WERI-Rb-1 (cell line): ENCODE data around the gene PON3.

Source experiments
- DNase-seq: peaks from one replicate; pipeline ENCODE4 v3.0.0-alpha.2; 2020
- H3K27ac ChIP-seq: fragments of 250-450 bp; sonication (Bioruptor Pico); 2 replicates; pipeline ENCODE4 v1.5.1; 2020; ENCODE audit warnings: mild to moderate bottlenecking, moderate library complexity
- H3K27me3 ChIP-seq: fragments of 250-450 bp; sonication (Bioruptor Pico); 2 replicates; pipeline ENCODE4 v1.5.1; 2021; ENCODE audit warnings: mild to moderate bottlenecking, low read depth, moderate library complexity; ENCODE audit not compliant: insufficient read depth, severe bottlenecking
- H3K36me3 ChIP-seq: fragments of 250-450 bp; sonication (Bioruptor Pico); 2 replicates; pipeline ENCODE4 v1.5.1; 2020; ENCODE audit warnings: mild to moderate bottlenecking, moderate library complexity
- H3K4me3 ChIP-seq: 2 replicates; pipeline ENCODE4 v1.5.1; 2011; ENCODE audit warnings: low read depth, mild to moderate bottlenecking, control low read depth, low read length
- H3K9me3 ChIP-seq: fragments of 250-450 bp; sonication (Bioruptor Pico); 2 replicates; pipeline ENCODE4 v1.5.1; 2021; ENCODE audit warnings: mild to moderate bottlenecking, moderate library complexity; ENCODE audit not compliant: severe bottlenecking
- TF ChIP-seq, protein P1 (sequence below): IDR thresholded peaks from 2 replicates; pipeline ENCODE4 v1.5.1; 2011; ENCODE audit warnings: low read depth, mild to moderate bottlenecking, control low read depth, inconsistent platforms, low read length

Gene PON3

GRCh38 chr7:95330961-95331337 lies 65.2 kb downstream of the PON3 start:
- Histone ChIP-seq H3K27ac (no peak overlapping the region), H3K36me3 (no peaks in the 10 kb centered on the region), H3K27me3 (no peaks in the 10 kb centered on the region), H3K4me3 (no peak overlapping the region), H3K9me3 (no peaks in the 10 kb centered on the region)
- no peak for DNase-seq
- TF ChIP-seq, protein P1, sequence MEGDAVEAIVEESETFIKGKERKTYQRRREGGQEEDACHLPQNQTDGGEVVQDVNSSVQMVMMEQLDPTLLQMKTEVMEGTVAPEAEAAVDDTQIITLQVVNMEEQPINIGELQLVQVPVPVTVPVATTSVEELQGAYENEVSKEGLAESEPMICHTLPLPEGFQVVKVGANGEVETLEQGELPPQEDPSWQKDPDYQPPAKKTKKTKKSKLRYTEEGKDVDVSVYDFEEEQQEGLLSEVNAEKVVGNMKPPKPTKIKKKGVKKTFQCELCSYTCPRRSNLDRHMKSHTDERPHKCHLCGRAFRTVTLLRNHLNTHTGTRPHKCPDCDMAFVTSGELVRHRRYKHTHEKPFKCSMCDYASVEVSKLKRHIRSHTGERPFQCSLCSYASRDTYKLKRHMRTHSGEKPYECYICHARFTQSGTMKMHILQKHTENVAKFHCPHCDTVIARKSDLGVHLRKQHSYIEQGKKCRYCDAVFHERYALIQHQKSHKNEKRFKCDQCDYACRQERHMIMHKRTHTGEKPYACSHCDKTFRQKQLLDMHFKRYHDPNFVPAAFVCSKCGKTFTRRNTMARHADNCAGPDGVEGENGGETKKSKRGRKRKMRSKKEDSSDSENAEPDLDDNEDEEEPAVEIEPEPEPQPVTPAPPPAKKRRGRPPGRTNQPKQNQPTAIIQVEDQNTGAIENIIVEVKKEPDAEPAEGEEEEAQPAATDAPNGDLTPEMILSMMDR = no peak

GRCh38 chr7:95330204-95330960 lies 65.8 kb downstream of the PON3 start:
- H3K4me3 ChIP-seq = no peak overlapping the region
- H3K9me3 ChIP-seq = no peaks in the 10 kb centered on the region
- H3K27ac ChIP-seq = no peak overlapping the region
- TF ChIP-seq, protein P1 = no peak
- no peak for DNase-seq
- H3K27me3 ChIP-seq = no peaks in the 10 kb centered on the region
- no peaks in the 10 kb centered on the region for H3K36me3 ChIP-seq

- DNase-seq = no peak
- H3K9me3 ChIP-seq = no peaks in the 10 kb centered on the region
- H3K36me3 ChIP-seq = no peaks in the 10 kb centered on the region
- no peaks in the 10 kb centered on the region for H3K27me3 ChIP-seq
- TF ChIP-seq, protein P1 = no peak
- H3K4me3 ChIP-seq = no peak overlapping the region
- no peak overlapping the region for H3K27ac ChIP-seq
Observed at GRCh38 chr7:95327356-95327755, 68.8 kb downstream of the PON3 start.

DNA sequence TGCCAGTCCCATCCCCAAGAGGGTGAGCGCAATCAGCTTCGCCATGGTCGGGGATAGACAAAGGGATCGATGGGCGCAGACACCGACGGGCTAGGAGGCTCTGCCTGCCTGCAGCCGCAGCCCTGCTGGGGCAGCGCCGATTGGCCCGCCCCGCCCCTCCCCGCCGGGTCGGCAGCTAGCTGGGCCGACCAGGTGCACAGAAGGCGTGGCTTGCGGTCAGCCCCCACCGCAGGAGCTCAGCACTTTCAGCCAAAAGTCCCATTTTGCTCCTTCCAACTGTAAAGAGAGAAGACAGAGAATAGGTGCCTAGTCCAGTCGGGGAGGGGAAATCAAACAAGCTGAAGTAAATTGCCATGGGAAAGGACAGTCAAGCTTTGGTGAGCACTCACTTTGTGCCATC lies 71.7 kb downstream of the PON3 start, which contains the start of gene PON1:
Gene PON1 (minus strand): TSS at position 102 of the 400 bp plus-strand sequence. CDS start 57 bp downstream, at position 45.
- Histone ChIP-seq H3K9me3 (no peaks in the 10 kb centered on the region), H3K4me3 (no peak within 1 kb of the TSS), H3K27me3 (no peaks in the 10 kb centered on the region), H3K36me3 (no peaks in the 10 kb centered on the region), H3K27ac (no peak within 1 kb of the TSS)
- DNase-seq = no peak
- TF ChIP-seq, protein P1 = no peak

GRCh38 chr7:95323410-95324129 lies 72.6 kb downstream of the PON3 start:
- Histone ChIP-seq H3K9me3 (no peaks in the 10 kb centered on the region), H3K27me3 (no peaks in the 10 kb centered on the region), H3K36me3 (no peaks in the 10 kb centered on the region), H3K27ac (no peak overlapping the region), H3K4me3 (no peak overlapping the region)
- TF ChIP-seq, protein P1 = no peak
- no peak for DNase-seq
